HEK293 (cell line): ENCODE data around the gene SAFB.
A peak's percentile ranks its signal among the peaks of the same experiment; 100 is the strongest.

ENCODE experiments used
- BCL6B ChIP-seq: fragments of 450-650 bp; formaldehyde crosslinking; IDR thresholded peaks from 2 replicates; pipeline ENCODE4 v1.5.1; 2017; ENCODE audit warnings: missing biosample characterization, missing genetic modification characterization
- GLI2 ChIP-seq: fragments of 450-650 bp; formaldehyde crosslinking; IDR thresholded peaks from 2 replicates; pipeline ENCODE4; 2017; ENCODE audit warnings: missing biosample characterization, missing genetic modification characterization, low read depth, borderline replicate concordance
- GLI4 ChIP-seq: fragments of 450-650 bp; formaldehyde crosslinking; IDR thresholded peaks from 2 replicates; pipeline ENCODE4 v1.5.1; 2016; ENCODE audit warnings: missing biosample characterization, missing genetic modification characterization
- PRDM10 ChIP-seq: fragments of 450-650 bp; formaldehyde crosslinking; IDR thresholded peaks from 2 replicates; pipeline ENCODE4 v1.5.1; 2016; ENCODE audit warnings: missing biosample characterization, missing genetic modification characterization
- SP2 ChIP-seq: fragments of 450-650 bp; formaldehyde crosslinking; IDR thresholded peaks from 2 replicates; pipeline ENCODE4 v1.5.1; 2016; ENCODE audit warnings: missing biosample characterization, missing genetic modification characterization
- TRIM28 ChIP-seq: IDR thresholded peaks from 2 replicates; pipeline ENCODE4 v1.6.1; 2011; ENCODE audit warnings: low read length, control low read depth, borderline replicate concordance
- YY2 ChIP-seq: fragments of 450-650 bp; formaldehyde crosslinking; IDR thresholded peaks from 2 replicates; pipeline ENCODE4 v1.5.1; 2016; ENCODE audit warnings: missing biosample characterization, missing genetic modification characterization
- ZBTB11 ChIP-seq: fragments of 450-650 bp; formaldehyde crosslinking; conservative IDR thresholded peaks from 2 replicates; pipeline ENCODE4 v1.5.1; 2016; ENCODE audit warnings: low read depth, missing biosample characterization, missing genetic modification characterization
- ZIC2 ChIP-seq: fragments of 450-650 bp; formaldehyde crosslinking; IDR thresholded peaks from 2 replicates; pipeline ENCODE4 v1.5.1; 2016; ENCODE audit warnings: missing biosample characterization, missing genetic modification characterization
- ZNF148 ChIP-seq: fragments of 450-650 bp; formaldehyde crosslinking; IDR thresholded peaks from 2 replicates; pipeline ENCODE4 v1.5.0; 2017; ENCODE audit warnings: missing biosample characterization, missing genetic modification characterization, borderline replicate concordance
- ZNF155 ChIP-seq: fragments of 450-650 bp; formaldehyde crosslinking; IDR thresholded peaks from 2 replicates; pipeline ENCODE4 v1.5.1; 2016; ENCODE audit warnings: missing biosample characterization, missing genetic modification characterization
- ZNF157 ChIP-seq: fragments of 450-650 bp; formaldehyde crosslinking; IDR thresholded peaks from 2 replicates; pipeline ENCODE4 v1.5.1; 2016; ENCODE audit warnings: missing biosample characterization, missing genetic modification characterization
- ZNF341 ChIP-seq: fragments of 450-650 bp; formaldehyde crosslinking; IDR thresholded peaks from 2 replicates; pipeline ENCODE4; 2016; ENCODE audit warnings: low read depth, missing biosample characterization, missing genetic modification characterization
- ZNF37A ChIP-seq: fragments of 450-650 bp; IDR thresholded peaks from 2 replicates; pipeline ENCODE4 v1.5.1; 2018; ENCODE audit warnings: missing biosample characterization, missing genetic modification characterization
- ZNF548 ChIP-seq: fragments of 450-650 bp; formaldehyde crosslinking; IDR thresholded peaks from 2 replicates; pipeline ENCODE4 v1.5.1; 2016; ENCODE audit warnings: missing biosample characterization, missing genetic modification characterization
- ZNF558 ChIP-seq: fragments of 450-650 bp; formaldehyde crosslinking; IDR thresholded peaks from 2 replicates; pipeline ENCODE4 v1.5.1; 2016; ENCODE audit warnings: missing biosample characterization, missing genetic modification characterization
- ZNF560 ChIP-seq: fragments of 450-650 bp; formaldehyde crosslinking; IDR thresholded peaks from 2 replicates; pipeline ENCODE4 v1.5.1; 2017; ENCODE audit warnings: missing biosample characterization, missing genetic modification characterization, borderline replicate concordance
- ZNF621 ChIP-seq: fragments of 450-650 bp; formaldehyde crosslinking; IDR thresholded peaks from 2 replicates; pipeline ENCODE4 v1.5.1; 2017; ENCODE audit warnings: missing biosample characterization, missing genetic modification characterization
- ZNF623 ChIP-seq: fragments of 450-650 bp; formaldehyde crosslinking; IDR thresholded peaks from 2 replicates; pipeline ENCODE4 v1.5.1; 2016; ENCODE audit warnings: missing biosample characterization, missing genetic modification characterization
- ZNF677 ChIP-seq: fragments of 450-650 bp; IDR thresholded peaks from 2 replicates; pipeline ENCODE4 v1.5.0; 2018; ENCODE audit warnings: missing biosample characterization, mild to moderate bottlenecking, missing genetic modification characterization, moderate library complexity
- ZNF704 ChIP-seq: fragments of 450-650 bp; formaldehyde crosslinking; IDR thresholded peaks from 2 replicates; pipeline ENCODE4 v1.5.1; 2016; ENCODE audit warnings: missing biosample characterization, missing genetic modification characterization
- ZNF76 ChIP-seq: fragments of 450-650 bp; formaldehyde crosslinking; IDR thresholded peaks from 2 replicates; pipeline ENCODE4; 2016; ENCODE audit warnings: low read depth, missing biosample characterization, missing genetic modification characterization, borderline replicate concordance
- ZSCAN4 ChIP-seq: fragments of 450-650 bp; formaldehyde crosslinking; IDR thresholded peaks from 2 replicates; pipeline ENCODE4 v1.5.1; 2017; ENCODE audit warnings: missing biosample characterization, missing genetic modification characterization
- TF ChIP-seq, protein P1 (sequence below): fragments of 450-650 bp; formaldehyde crosslinking; IDR thresholded peaks from 2 replicates; pipeline ENCODE4 v1.5.1; 2017; ENCODE audit warnings: missing biosample characterization, mild to moderate bottlenecking, missing genetic modification characterization, moderate library complexity

The SAFB gene

DNA sequence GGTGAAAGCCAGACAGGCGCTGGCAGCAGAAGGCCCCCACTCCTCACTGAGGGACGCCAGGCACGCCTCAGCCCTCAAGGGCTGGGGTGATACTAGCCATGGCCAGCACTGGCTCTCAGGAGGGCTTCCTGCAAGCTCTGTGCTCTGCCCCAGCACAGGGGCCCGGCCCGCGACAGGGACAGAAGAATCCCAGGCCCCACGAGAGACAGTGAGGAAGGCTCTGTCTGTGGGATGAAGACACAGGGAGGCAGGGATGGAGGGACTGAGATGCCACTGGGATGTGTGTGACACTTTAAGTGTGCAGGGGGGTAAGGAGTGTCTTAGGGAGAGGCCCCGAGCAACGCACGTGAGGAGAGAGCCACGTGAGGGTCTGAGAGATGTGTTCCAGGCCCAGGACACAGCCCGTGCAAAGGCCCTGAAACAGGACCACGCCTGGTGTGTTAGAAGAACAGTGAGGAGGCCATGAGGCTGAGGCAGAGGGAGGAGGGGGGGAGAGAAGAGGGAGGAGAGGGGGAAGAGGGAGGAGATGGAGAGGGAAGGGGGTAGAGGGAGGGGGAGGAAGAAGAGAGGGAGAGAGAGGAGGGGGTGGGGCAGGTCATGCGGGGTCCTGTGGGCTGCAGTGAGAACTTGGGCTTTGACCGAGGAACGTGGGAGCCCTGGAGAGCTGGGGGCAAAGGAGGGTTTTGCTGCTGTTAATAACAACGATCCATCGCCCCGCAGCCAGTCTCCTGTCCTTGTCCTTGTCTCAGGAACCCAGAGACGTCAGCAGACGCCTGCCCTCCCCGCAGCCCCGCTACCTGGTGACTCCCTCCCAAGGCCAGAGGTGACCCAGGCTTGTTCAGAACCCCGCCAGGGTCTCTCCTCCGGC lies 74.4 kb downstream of the SAFB start (continued):
- no peak for TF ChIP-seq ZNF704 (tag by site-specific recombination)
- TF ChIP-seq BCL6B: no peak
- no peak for TF ChIP-seq ZNF548 (tag by site-specific recombination)
- no peak for TF ChIP-seq ZNF157 (tag by site-specific recombination)
- TF ChIP-seq ZNF558 (tag by site-specific recombination): no peak
- no peak for TF ChIP-seq ZNF341 (tag by site-specific recombination)
- TF ChIP-seq ZNF155 (tag by site-specific recombination): no peak
- TF ChIP-seq YY2 (tag by site-specific recombination): no peak
- TF ChIP-seq, protein P1, sequence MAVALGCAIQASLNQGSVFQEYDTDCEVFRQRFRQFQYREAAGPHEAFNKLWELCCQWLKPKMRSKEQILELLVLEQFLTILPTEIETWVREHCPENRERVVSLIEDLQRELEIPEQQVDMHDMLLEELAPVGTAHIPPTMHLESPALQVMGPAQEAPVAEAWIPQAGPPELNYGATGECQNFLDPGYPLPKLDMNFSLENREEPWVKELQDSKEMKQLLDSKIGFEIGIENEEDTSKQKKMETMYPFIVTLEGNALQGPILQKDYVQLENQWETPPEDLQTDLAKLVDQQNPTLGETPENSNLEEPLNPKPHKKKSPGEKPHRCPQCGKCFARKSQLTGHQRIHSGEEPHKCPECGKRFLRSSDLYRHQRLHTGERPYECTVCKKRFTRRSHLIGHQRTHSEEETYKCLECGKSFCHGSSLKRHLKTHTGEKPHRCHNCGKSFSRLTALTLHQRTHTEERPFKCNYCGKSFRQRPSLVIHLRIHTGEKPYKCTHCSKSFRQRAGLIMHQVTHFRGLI: no peak
- TF ChIP-seq GLI2 (tag by site-specific recombination): no peak
- no peak for TF ChIP-seq ZNF37A (tag by site-specific recombination)
- no peak for TF ChIP-seq ZNF560 (tag by site-specific recombination)
- no peak for TF ChIP-seq GLI4
- TF ChIP-seq ZNF76 (tag by site-specific recombination): no peak
- TF ChIP-seq SP2: no peak
- no peak for TF ChIP-seq TRIM28
- TF ChIP-seq PRDM10: no peak
- no peak for TF ChIP-seq ZNF677 (tag by site-specific recombination)
- peak; percentile 100 for TF ChIP-seq ZNF623
- TF ChIP-seq ZBTB11 (tag by site-specific recombination): no peak
- 0 out of 2 replicates have a peak, but pooled peaks have one; percentile 6 for TF ChIP-seq ZIC2 (tag by site-specific recombination)
- TF ChIP-seq ZSCAN4 (tag by site-specific recombination): no peak
- TF ChIP-seq ZNF148 (tag by site-specific recombination): no peak
- no peak for TF ChIP-seq ZNF621 (tag by site-specific recombination)
